Loucy (cell line): ENCODE results near the gene SETD2.

Experiments
- EZH2phosphoT487 ChIP-seq: fragments of 200-600 bp; IDR thresholded peaks from 2 replicates; pipeline ENCODE4 v1.6.1; 2018; ENCODE audit warnings: antibody characterized with exemption, mild to moderate bottlenecking, moderate library complexity, borderline replicate concordance
- TF ChIP-seq, protein P1 (sequence below): fragments of 200-600 bp; sonication (generic); conservative IDR thresholded peaks from 2 replicates; pipeline ENCODE4 v1.5.1; 2014; ENCODE audit warnings: mild to moderate bottlenecking, antibody characterized with exemption, low read length

DNA sequence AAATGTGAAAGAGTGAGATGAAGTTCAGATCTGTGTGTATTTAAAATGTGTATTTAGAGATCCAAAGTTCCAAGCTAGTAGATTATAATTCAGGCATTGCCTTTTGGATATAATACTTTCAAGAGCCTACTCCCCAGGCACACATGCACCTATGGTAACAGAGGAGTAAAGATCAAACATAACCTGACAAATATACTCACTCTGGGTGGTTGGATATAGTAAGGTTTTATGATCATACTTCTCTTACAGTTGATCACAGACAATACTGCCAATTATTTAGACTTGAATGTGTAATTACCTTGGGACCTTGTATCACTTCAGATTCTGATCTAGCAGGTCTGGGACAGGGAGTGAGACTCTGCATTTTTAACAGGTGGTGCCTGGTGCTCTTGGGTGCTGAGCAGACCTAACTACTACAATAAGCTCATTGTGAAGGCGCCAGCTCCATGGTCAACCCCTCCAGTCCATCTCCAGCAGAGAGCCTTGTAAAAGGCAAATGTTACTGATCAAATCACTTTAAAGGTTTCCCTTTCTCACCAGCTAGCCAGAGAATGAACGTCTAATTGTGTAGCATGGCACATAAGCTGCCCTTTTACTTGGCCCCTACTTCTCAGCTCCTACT lies 128.9 kb downstream of the SETD2 start:
- TF ChIP-seq, protein P1, sequence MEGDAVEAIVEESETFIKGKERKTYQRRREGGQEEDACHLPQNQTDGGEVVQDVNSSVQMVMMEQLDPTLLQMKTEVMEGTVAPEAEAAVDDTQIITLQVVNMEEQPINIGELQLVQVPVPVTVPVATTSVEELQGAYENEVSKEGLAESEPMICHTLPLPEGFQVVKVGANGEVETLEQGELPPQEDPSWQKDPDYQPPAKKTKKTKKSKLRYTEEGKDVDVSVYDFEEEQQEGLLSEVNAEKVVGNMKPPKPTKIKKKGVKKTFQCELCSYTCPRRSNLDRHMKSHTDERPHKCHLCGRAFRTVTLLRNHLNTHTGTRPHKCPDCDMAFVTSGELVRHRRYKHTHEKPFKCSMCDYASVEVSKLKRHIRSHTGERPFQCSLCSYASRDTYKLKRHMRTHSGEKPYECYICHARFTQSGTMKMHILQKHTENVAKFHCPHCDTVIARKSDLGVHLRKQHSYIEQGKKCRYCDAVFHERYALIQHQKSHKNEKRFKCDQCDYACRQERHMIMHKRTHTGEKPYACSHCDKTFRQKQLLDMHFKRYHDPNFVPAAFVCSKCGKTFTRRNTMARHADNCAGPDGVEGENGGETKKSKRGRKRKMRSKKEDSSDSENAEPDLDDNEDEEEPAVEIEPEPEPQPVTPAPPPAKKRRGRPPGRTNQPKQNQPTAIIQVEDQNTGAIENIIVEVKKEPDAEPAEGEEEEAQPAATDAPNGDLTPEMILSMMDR = no peak
- TF ChIP-seq EZH2phosphoT487 = no peak
